NCI-H2227 (cell line): ENCODE results near the gene RBCK1.
A peak's percentile ranks its signal among the peaks of the same experiment; 100 is the strongest.
"Not testable (repeated sequence)": the region's sequence is repeated elsewhere in the genome, so short reads cannot be mapped to it uniquely, and the experiment has no call there.

Experiments used
- DNase-seq: peaks from one replicate; lab custom pipeline; 2025; ENCODE audit not compliant: unreplicated experiment; lab: John Stamatoyannopoulos, UW

RBCK1 gene

DNA sequence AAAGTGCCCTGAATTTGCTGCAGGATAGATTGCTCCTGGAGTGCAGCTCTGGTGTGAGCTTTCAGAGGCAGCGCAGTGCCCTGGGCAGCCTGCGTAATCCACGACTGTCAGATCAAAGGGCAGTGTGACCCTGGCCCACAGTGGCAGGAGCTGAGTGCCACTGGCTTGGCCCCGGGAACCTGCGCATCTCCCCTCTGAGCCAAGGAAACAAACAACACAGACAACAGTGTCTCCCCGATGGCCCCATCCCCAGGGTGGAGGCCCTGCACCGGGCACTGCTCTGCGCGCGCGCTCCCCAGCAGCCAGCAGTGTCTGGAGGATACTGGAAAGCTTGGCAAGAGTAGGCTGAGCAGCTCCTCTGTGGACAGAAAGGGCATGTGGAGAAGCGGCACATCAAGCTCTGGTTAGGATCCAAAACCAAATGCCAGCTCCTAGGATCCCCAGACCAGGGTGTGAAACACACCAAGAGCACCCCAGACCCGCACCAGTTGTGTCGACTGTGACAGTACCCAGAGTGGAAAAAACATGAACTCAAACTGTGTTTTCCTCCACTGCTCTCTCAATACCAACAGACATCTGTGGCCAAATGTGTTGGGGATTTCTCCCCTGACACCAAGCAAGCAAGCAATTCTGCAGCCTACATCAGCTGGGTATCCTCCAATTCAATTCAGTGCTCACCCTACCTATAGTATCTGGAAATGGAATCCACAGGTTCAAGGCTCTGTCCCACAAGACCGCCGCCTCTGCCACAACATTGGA is 26.7 kb downstream of the RBCK1 start:
- no peak for DNase-seq

DNA sequence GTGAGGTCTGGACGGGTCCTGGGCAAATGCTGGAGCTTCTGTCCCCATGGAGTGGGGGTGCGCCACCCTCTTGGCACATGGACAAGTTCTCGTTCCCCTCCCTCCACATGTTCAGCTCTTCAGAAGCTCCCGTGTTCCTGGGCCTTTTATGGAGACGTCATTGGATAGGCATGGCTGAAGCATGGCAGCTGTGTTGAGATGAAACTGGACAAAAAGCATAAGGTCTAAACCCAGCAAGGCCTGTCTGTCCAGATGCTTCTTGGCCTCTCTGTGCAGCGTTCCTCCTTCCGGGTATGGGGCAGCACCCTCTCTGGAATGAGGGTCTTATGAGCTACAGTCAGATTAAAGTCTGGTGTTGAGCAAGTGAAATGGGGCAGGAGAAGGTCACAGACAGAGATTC is 27.5 kb downstream of the RBCK1 start:
- no peak for DNase-seq

DNA sequence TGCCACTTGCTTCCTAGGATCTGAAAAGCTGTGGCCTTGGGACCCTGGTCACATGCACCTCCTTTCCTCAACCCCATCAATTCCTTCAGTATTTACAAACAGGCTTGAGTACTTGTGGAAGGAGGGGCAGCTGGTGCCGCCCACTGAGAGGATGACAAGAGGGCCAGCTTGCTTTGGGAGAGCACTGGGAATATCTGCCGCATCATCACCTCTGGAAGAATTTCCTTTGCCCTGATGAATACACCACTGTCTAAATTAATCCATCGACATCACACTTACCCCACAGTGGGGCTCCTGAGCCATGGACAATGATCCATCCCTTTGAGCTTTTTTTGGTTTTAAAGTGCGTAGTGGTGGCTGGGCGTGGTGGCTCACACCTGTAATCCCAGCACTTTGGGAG is 28.4 kb downstream of the RBCK1 start:
- no peak for DNase-seq

DNA sequence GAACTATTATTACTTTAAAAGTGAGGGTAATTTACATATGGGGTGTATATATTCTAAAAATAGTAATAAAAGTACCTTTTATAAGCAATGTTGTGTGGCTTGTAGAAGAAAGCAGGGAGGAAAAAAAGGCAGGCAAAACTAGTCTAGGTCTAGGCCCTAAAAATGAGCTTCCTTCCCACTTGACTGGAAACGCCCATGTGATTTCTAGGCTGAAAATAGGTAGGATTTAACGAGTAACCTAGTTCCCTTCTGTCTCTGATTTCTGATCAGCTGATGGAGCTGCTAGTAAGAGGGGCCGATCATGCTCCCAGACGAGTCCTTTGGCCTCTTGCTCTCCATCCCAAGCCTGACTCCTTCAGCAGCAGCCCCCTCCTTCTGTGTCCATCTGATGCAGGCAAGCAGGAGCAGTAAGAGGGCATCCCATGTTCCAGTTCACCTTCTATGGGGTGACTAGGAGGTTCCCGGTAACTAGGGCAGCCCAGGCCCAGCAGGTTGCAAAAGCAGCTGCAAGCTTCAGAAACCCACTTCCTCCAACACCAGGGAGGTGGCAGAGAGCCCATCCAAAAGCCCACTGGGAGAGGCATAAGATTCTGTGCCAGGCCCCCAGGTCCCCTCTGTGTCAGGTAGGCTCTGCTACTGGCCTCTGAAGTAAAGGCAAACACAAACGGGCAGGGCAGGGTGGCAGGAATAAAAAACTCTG is 29.8 kb downstream of the RBCK1 start:
- no peak for DNase-seq

DNA sequence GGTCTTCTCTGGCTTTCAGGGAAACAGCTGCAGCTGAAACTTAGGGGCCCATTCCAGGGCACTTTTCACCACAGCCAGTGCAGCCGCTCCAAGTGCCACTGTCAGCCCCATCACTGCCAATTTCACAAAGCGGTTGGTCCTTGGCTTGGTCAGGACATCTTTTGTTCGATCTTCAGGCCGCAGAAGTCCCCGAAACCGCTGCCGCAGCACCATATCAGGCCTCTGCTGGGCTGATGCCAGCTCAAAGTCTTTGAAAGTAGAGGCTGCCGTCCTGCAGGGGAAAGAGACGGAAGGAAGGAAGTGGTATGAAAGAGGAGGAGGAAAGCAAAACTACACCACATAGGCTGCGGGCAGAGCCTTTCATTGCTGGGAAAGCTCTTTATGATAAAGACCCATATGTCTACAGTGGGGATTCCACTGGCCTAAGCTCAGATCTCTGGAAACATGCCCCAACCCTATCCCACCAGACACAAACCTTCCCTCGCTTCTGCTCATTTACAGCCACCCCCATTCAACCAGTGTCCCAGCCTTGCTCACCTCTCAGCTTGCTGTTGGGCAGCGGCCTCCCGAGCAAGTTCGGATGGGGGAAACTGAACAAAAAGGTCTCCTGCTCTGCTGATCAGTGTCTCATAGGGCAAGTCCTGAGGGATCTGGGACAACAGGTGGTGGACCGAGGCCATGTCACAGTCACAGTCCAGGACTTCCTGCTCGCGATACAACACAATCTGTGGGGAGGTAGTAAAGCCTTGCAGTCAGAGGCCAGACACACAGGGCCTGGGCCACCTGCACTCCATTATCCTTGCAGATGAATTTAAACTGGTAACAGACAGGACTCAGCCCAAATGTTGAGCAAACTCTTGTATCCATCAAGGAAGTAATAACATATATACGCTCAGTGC is 30.7 kb downstream of the RBCK1 start:
- no peak for DNase-seq

DNA sequence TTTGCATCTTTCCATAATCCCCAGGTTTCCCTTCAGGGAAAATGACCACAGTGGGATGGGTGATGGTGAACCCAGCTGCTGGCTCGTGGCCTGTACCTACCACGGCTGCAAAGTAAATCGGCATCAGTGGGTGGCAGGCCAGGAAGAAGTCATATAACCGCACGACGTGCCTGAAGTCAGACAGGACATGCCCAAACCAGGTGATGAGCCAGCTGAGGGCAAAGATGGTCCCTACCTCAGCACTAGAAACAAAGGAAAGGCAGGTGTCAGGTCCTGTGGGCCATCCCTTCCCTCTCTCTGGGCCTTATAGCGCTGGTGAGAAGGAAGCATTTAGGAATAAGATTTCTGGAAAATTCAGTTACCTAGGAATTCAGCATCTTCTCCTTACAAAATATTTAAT is 32.0 kb downstream of the RBCK1 start:
- DNase-seq: no peak

DNA sequence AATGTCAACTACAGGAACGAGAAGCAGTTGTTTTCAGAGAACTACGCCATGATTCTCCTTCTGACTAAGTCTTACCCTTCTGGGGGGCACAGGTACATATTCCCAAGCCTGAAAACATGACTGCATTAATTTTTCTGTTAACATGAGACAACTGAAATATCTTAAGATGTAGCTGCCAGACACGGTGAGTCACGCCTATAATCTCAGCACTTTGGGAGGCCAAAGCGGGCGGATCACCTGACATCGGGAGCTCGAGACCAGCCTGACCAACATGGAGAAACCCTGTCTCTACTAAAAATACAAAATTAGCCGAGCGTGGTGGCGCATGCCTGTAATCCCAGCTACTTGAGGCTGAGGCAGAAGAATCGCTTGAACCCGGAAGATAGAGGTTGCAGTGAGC is 32.5 kb downstream of the RBCK1 start:
- DNase-seq: no peak

DNA sequence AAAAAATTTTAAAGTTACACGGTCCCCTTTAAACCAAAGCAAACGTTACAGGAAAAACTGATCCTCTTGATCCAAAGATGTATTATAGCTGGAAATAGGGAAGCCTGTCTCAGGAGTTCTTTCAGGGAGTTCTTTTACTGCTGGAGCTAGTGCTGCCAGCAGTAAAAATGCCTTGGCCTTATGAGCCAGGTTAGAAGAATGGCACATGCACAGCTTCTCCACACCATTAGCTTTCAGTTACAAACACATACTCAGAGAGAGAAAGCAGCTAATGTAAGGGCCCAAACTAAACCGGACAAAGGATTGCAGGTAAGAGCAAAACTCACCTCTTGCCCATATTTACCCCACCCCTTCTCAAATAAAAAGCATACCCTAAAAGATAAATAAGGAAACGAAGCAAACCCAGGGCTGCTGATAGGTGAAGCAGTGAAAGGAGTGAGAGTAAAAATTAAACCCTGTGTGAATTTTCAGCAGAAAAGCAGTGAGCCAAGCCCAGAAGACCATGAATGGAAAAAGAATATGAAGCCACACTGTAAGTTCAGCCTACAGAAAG is 35.2 kb downstream of the RBCK1 start:
- no peak for DNase-seq

DNA sequence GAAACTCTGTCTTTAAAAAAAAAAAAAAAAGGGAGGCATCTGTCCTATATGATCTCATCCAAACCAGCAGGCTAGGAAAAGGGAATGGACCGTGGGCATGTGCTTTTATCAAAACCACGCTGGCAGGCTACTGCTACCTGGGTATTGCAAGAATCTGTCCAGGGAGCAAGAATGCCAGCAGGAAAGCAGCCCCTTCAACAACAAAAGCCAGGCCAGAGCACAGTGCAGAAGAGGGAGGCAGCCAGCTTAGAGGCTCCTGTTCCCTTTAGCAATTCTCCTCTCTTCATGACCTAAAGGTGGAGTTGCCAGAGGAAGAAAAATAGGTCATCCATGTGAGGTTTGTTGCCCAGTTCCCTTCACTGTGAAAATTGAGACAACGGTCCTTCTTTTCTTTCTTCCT is 36.0 kb downstream of the RBCK1 start:
- DNase-seq: no peak

DNA sequence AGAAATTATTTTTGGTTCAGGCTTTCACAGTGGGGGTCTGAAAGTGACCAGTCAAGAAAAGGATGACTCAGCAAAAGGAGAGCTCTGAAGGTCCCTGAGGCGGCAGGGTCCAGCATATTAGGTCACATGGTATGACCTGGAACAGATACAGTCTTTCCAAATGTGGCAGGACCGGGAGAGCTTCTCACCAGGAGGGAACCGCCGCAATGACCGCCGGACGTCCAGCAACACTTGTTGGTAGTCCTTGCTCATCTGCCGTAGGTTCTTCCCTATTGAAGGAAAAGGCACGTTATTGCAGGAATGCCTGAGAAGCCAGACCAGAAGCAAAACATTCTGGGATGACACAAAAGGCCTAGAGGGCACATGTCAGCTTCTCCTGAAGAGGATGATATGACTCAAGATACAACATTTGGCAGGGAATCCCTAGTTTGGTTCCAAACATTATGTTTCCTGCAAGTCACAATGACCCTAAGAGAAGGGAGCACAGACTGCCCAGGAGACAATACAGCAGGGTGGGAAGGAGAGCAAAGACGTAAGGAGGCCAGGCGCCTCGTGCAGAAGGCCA is 36.8 kb downstream of the RBCK1 start:
- no peak for DNase-seq

DNA sequence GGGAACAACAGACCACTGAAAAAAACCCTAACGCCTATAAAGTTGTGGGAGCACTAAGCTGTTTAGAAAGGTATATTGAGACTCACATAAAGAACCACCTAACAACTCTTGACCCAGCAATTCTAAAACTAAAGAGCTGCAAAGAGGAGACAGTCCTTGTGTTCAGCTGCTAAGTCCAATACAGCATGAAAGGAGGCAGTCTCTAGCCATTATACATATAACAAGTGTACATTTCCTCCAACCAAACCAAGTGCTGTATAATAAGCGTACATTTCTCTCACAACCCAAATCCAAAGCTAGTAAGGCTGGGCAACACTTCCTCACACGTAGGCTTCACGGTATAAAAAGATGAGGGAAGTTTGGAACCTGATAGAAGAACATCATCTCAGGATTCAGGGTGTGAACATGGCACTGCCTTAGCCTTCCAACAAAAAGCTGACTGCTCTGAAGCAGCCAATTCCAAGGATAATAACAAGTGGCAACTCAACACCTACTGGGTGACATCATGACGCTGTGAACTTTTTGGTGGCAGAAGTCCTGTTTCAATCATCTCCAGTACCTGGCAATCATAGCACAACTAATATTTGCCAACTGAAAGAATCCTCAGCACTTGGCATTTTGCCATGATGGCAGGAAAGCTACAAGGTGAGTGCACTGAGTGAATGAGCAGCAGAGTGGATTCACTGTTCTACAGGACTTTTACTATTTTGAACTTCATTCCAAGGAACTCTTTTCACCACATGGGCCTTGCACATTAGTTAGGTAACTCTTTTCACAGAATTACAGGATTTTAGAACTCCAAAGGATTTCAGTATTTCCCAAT is 37.6 kb downstream of the RBCK1 start:
- no peak for DNase-seq

DNA sequence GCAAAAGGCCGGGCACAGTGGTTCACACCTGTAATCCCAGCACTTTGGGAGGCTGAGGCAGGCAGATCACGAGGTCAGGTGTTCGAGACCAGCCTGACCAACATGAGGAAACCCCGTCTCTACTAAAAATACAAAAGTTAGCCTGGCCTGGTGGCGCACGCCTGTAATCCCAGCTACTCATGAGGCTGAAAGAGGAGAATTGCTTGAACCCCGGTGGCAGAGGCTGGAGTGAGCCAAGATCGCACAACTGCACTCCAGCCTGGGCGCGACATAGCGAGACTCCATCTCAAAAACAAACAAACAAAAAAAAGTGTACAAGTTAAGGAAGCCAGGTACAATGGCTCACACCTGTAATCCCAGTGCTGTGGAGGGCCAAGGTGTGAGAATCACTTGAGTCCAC is 43.9 kb downstream of the RBCK1 start:
- not testable (repeated sequence) for DNase-seq

DNA sequence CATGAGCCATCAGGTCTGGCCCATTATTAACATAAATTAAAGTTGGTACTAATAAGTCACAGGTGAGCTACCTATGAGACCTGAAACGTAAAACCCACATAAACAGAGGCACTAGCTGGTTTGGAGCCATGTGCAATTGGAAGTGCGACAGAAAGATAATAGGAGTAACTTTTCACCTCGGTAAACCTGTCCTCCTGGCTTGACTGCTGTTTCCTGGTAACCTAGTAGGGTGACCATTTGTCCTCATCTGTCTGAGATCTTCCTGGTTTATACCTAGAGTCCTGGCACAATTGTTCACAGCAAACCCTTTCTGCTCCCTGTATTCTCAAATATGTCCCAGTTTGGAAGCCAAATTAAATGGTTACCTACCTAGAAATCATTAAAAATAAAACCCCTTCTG is 46.9 kb downstream of the RBCK1 start:
- no peak for DNase-seq

DNA sequence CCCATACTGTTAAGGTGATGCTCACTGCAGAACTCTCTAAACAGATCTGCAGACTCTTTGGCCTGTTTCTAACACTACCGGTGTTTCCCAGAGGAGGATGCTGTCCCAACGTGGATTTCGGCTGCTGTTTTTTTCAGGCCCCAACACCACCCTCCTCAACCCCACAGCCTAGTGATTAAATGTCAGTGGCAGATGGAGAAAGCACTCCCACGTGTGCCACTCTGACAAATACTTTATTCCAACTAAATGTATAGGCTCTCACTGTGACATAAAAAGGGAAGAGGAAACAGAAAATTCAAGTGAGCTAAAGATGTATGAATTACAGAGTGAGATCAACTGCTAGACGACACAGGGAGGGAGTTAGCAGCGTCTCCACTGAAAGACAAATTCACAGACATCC is 50.7 kb downstream of the RBCK1 start:
- no peak for DNase-seq

DNA sequence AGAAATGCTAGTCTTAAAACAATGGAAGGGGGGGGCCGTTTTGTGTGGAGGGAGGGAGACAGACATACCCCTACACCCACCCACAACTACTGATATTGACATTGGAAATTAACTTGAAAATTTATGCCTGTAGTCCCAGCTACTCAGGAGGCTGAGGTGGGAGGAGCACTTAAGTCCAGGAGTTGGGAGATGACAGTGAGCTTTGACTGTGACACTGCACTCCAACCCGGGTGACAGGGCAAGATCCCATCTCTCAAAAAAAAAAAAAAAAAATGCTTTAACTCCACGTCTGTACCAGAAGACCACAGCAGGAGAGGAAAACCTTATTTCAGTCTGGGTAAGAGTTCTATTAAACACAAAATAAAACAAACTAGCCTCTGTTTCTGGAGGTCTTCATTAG is 52.1 kb downstream of the RBCK1 start:
- DNase-seq: no peak

DNA sequence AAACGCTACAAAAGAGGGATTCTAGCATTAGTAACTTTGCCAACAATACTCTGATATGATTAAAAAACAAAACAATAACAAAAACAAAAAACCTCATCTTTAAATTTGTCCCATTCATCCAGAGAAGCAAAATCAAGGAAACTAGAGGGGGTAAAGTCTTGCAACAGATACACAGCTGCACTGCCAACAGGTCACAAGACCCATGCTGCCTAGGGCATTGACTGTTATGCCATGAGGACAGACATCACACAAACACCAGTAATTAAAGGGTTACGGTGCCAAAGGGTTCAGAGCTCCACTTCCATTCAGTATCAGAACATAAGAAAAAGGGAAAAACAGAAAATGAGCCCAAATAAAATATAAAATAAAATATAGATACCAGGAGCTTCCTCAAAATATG is 52.6 kb downstream of the RBCK1 start:
- DNase-seq: no peak

DNA sequence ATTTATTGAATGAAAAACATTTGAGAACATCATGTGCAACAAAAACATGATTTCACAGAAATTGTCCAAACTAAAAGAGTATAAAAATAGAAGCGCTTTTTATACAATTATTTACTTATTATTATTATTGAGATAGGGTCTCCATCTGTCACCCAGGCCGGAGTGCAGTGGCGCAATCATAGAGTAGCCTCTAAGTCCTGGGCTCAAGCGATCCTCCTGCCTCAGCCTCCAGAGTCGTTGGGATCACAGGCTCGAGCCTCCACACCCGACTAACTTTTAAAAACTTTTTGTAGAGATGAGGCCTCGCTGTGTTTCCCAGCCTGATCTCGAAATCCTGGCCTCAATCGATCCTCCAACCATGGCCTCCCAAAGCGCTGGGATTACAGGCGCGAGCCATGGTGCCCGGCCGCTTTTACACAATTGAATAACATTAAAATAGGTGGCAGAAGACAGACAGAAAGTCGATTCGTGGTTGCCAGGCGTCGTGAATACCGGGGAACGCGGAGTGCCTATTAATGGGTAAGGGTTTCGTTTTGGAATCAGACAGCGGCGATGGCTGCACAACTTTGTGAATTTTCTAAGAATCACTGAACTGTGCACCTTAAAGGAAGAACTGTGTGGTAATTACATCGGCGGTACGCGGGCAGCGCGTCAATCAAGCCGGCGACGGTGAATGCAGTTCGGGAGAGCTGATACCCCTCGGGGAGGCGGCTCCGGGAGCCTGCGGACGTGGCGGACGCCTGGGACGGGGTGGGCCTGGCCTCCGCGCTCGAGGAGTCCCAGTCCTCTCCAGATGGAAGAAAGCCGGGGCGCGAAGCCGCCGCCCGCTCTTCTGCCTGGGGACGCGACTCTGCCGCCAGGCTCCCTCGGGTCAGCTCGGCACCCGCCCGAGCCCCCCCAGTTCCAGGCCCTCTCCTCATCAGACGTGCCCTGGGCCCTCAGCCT is 53.4 kb downstream of the RBCK1 start:
- DNase-seq: peak; percentile 65

DNA sequence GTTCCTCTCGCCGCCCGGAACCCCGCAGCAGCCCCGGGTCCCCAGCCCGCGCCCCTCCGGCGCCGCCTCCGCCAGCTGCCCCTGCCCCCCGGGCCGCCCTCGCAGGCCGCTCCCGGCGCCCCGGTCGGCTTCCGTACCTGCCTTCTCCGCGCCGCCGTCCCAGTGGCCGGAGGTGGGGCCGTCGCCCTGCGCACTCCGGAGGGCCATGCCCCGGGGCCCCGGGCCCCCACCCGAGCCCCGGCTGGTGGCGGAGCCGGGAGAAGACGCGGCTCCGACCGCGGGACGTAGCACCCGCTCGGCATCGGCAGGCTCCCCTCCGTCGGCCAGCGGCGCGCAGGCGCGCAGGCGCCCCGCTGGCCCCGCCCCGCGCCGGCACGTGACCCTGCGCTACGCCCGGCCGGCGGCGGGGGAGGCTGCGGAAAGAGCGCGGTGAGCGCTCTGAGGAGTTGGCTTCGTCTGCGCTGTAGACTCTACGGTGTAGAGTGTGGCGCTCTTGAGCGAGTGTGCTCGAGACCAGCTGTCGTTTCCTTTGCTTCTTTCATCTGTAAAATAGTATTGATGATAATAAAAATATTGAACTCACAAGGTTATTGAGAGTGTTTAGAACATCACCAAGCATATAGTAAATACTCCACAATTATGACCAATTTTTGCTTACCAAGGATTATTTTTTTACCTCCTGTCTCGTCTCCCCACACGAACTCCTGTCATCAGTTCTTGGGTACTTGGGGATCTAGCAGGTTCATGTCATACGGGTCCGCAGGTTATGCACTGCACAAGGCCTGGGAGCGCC is 54.3 kb downstream of the RBCK1 start, which contains the start of gene TBC1D20:
Gene TBC1D20 (minus strand): TSS at position 335 of the 793 bp plus-strand sequence. CDS start 128 bp downstream, at position 207.
- DNase-seq: peak; percentile 95
